HAP-1 (cell line): Measurements from ENCODE around the gene HDAC4.

Source experiments
- DNase-seq, 2 experiments: peaks; one replicate each; pipeline ENCODE4 v3.0.0-alpha.2; 2016 to 2020; ENCODE audit warnings: low spot score in 2 of 2
- H3K27me3 ChIP-seq: fragments of 250-450 bp; sonication (Bioruptor Pico); 2 replicates; pipeline ENCODE4 v1.5.1; 2020; ENCODE audit warnings: low read depth, mild to moderate bottlenecking, moderate library complexity
- H3K36me3 ChIP-seq: fragments of 250-450 bp; sonication (Bioruptor Pico); replicated peaks from 2 replicates; pipeline ENCODE4 v1.5.1; 2020; ENCODE audit warnings: mild to moderate bottlenecking
- H3K4me1 ChIP-seq: fragments of 250-450 bp; sonication (Bioruptor Pico); 2 replicates; pipeline ENCODE4 v1.5.1; 2020; ENCODE audit warnings: mild to moderate bottlenecking
- H3K4me3 ChIP-seq: fragments of 250-450 bp; sonication (Bioruptor Pico); 2 replicates; pipeline ENCODE4 v1.5.1; 2020; ENCODE audit warnings: mild to moderate bottlenecking, moderate library complexity
- H3K9me3 ChIP-seq: fragments of 250-450 bp; sonication (Bioruptor Pico); 2 replicates; pipeline ENCODE4 v1.5.1; 2020; ENCODE audit warnings: mild to moderate bottlenecking, moderate library complexity
- in situ Hi-C: fragments of 300-500 bp; cut with MboI; formaldehyde crosslinking; loops from 3 replicates; pipeline ENCODE4 v1.14.3; 2020; ENCODE audit warnings: low sequenced_read_pairs, inconsistent platforms, mixed read lengths

HDAC4 gene

GRCh38 chr2:239312741-239313667 lies 87.8 kb downstream of the HDAC4 start:
- DNase-seq = no peak
- no peaks in the 10 kb centered on the region for H3K4me1 ChIP-seq
- no peaks in the 10 kb centered on the region for H3K9me3 ChIP-seq
- H3K36me3 ChIP-seq = no peaks in the 10 kb centered on the region
- H3K27me3 ChIP-seq = no peaks in the 10 kb centered on the region
- in situ Hi-C loops = no loop called here
- H3K4me3 ChIP-seq = no peak overlapping the region

- Histone ChIP-seq H3K4me3 (no peak overlapping the region), H3K9me3 (no peaks in the 10 kb centered on the region), H3K27me3 (no peaks in the 10 kb centered on the region), H3K4me1 (no peaks in the 10 kb centered on the region), H3K36me3 (no peaks in the 10 kb centered on the region)
- in situ Hi-C loops = no loop called here
- DNase-seq = no peak
These were observed 88.7 kb downstream of the HDAC4 start for GRCh38 chr2:239312081-239312511.

- Histone ChIP-seq H3K4me1 (no peaks in the 10 kb centered on the region), H3K36me3 (no peaks in the 10 kb centered on the region), H3K9me3 (no peaks in the 10 kb centered on the region), H3K27me3 (no peaks in the 10 kb centered on the region), H3K4me3 (no peak overlapping the region)
- DNase-seq = no peak
- in situ Hi-C loops = no loop called here
These were observed 89.4 kb downstream of the HDAC4 start for GRCh38 chr2:239311132-239312040.

GRCh38 chr2:239310401-239311061 lies 90.3 kb downstream of the HDAC4 start:
- Histone ChIP-seq H3K9me3 (no peaks in the 10 kb centered on the region), H3K36me3 (no peaks in the 10 kb centered on the region), H3K4me1 (no peaks in the 10 kb centered on the region), H3K4me3 (no peak overlapping the region), H3K27me3 (no peaks in the 10 kb centered on the region)
- no peak for DNase-seq
- in situ Hi-C loops = no loop called here

GRCh38 chr2:239309398-239310245 lies 91.2 kb downstream of the HDAC4 start:
- no peak for DNase-seq
- H3K4me1 ChIP-seq = no peaks in the 10 kb centered on the region
- H3K4me3 ChIP-seq = no peak overlapping the region
- no peaks in the 10 kb centered on the region for H3K9me3 ChIP-seq
- in situ Hi-C loops = no loop called here
- no peaks in the 10 kb centered on the region for H3K36me3 ChIP-seq
- no peaks in the 10 kb centered on the region for H3K27me3 ChIP-seq

- in situ Hi-C loops = no loop called here
- H3K36me3 ChIP-seq = no peaks in the 10 kb centered on the region
- no peaks in the 10 kb centered on the region for H3K4me1 ChIP-seq
- H3K27me3 ChIP-seq = no peaks in the 10 kb centered on the region
- DNase-seq = no peak
- no peaks in the 10 kb centered on the region for H3K9me3 ChIP-seq
- H3K4me3 ChIP-seq = no peak overlapping the region
These were observed 92.0 kb downstream of the HDAC4 start for GRCh38 chr2:239308661-239309397.

GRCh38 chr2:239307921-239308613 lies 92.8 kb downstream of the HDAC4 start:
- Histone ChIP-seq H3K36me3 (no peaks in the 10 kb centered on the region), H3K27me3 (no peaks in the 10 kb centered on the region), H3K4me1 (no peaks in the 10 kb centered on the region), H3K9me3 (no peaks in the 10 kb centered on the region), H3K4me3 (no peak overlapping the region)
- no peak for DNase-seq
- in situ Hi-C loops = no loop called here

- DNase-seq = no peak
These were observed 93.6 kb downstream of the HDAC4 start for GRCh38 chr2:239307221-239307569.

GRCh38 chr2:239306274-239307220 lies 94.3 kb downstream of the HDAC4 start:
- in situ Hi-C loops = no loop called here
- Histone ChIP-seq H3K4me3 (no peak overlapping the region), H3K27me3 (no peaks in the 10 kb centered on the region), H3K9me3 (no peaks in the 10 kb centered on the region), H3K36me3 (no peaks in the 10 kb centered on the region), H3K4me1 (no peaks in the 10 kb centered on the region)
- no peak for DNase-seq

More at GRCh38 chr2:239307221-239307569, 93.6 kb downstream of the HDAC4 start:
- Histone ChIP-seq H3K4me3 (no peak overlapping the region), H3K9me3 (no peaks in the 10 kb centered on the region), H3K36me3 (no peaks in the 10 kb centered on the region), H3K27me3 (no peaks in the 10 kb centered on the region), H3K4me1 (no peaks in the 10 kb centered on the region)
- in situ Hi-C loops = no loop called here

GRCh38 chr2:239305771-239306170 lies 95.0 kb downstream of the HDAC4 start:
- H3K9me3 ChIP-seq = no peaks in the 10 kb centered on the region
- no peaks in the 10 kb centered on the region for H3K36me3 ChIP-seq

GRCh38 chr2:239305222-239305575 lies 95.6 kb downstream of the HDAC4 start:
- Histone ChIP-seq H3K36me3 (no peaks in the 10 kb centered on the region), H3K27me3 (no peaks in the 10 kb centered on the region)
- in situ Hi-C loops = no loop called here

More at GRCh38 chr2:239305771-239306170, 95.0 kb downstream of the HDAC4 start:
- DNase-seq = no peak
- Histone ChIP-seq H3K27me3 (no peaks in the 10 kb centered on the region), H3K4me3 (no peak overlapping the region), H3K4me1 (no peaks in the 10 kb centered on the region)
- in situ Hi-C loops = no loop called here

More at GRCh38 chr2:239305222-239305575, 95.6 kb downstream of the HDAC4 start:
- Histone ChIP-seq H3K9me3 (no peaks in the 10 kb centered on the region), H3K4me1 (no peaks in the 10 kb centered on the region), H3K4me3 (no peak overlapping the region)
- DNase-seq = no peak
